IPS-11a (cell line): ENCODE data around the gene ZNF599.

Experiments used
- H3K4me3 ChIP-seq: one replicate; pipeline ENCODE4 v1.5.1; 2013; ENCODE audit warnings: low read depth, low read length, control low read depth

ZNF599 gene

DNA sequence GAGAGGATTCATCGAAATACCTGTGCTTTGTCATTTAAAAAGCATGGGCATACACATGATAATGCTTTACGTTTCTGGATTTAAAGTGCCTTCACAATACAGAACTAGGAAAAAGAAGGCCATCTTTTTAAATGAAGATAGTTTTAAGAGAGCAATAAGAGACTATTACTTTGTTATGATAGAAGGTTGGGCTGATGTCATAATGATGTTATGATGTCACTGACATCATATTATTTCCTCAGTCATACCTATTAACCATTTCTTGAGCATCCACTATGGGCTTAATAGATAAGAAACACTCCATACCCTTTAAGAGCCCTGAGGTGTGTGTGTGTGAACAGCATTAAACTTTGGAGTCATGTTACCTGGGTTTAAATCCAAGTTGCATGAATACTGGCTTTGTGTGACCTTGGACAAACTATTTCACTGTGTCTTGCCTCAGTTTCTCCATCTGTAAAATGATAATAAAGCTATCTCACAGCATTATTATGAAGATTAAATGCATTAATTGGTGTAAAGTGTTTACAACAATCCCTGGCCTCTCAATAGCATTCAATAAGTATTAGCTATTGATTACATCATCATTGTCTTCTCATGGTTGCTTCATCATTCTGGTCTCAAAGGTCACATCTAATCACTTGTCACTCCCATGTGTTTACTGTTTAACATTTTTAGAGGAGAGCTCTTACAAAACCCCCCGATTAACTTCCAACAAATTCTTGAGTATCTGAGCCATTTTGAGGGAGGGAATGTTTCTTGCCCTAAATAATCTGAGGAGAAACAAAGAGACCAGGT is 27.9 kb downstream of the ZNF599 start:
- H3K4me3 ChIP-seq = no peak overlapping the region

DNA sequence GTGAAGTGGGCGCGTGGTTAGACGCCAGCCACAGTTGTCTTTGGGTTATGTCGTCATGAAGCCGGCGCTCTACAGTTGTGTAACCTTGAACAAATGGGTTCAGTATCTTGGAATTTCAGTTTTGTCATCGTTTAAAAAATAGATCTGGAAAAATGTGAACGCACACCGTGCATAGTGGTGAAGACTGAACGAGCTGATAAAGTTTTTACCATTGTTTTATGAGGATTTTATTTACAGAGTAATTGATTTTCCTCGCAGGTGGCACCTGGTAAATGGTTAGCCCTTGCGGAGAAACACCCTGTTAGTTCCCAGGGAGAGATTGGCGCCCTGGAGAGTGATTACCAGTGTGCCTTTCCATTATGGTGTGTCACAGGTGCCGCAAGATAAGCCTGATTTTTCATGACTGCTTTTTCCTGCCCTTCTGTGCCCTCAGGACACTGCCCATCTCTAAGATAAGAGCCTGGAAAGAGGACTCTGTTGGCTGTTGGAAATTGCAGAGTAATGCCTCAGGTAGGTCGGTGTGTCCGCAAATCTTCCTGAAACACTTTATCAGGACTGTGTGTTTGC is 38.4 kb downstream of the ZNF599 start:
- H3K4me3 ChIP-seq = peak overlapping the region; percentile 84

DNA sequence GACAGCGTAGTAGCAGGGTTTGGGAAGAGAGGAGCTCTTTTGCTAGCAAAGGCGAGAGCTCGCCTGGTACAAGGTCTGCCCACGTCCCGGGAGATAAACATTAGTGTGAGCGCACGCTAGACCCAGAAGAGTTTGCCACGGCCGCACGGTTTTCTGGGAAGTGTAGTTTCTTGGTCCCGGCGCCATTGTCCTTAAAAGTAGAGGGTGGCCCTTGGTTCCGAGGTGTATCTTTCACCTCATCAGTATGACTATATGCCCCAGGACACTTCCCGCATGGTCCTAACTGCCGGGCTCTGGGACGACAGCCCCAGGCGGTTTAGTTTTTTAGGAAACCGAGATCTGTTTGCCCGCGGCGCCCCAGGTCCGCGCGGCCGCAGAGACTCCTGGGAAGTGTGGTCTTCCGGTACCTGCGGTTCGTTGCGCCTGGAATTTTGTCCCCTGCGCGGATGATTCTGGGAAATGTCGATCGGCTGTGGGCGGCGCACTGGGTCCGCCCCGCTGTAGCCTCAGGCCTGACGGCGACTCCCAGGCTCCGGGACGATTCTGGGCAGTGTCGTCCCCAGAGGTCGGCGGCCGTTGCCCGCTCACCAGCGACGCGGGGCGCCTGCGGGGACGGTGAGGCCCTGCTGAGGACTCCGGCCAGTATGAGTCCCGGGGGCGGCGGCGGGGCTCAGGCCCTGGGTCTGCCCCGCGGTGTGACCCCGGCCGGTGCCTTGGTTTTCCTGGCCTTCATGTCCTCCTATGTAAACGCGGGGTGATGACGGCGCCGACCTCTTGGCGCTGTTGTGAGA is 39.1 kb downstream of the ZNF599 start, which contains the start of gene ZNF181:
Gene ZNF181, plus strand, starts transcription at position 498 of the 791 bp plus-strand sequence. CDS start 795 bp downstream, outside the sequence.
- H3K4me3 ChIP-seq = peak within 1 kb of the TSS; percentile 84

DNA sequence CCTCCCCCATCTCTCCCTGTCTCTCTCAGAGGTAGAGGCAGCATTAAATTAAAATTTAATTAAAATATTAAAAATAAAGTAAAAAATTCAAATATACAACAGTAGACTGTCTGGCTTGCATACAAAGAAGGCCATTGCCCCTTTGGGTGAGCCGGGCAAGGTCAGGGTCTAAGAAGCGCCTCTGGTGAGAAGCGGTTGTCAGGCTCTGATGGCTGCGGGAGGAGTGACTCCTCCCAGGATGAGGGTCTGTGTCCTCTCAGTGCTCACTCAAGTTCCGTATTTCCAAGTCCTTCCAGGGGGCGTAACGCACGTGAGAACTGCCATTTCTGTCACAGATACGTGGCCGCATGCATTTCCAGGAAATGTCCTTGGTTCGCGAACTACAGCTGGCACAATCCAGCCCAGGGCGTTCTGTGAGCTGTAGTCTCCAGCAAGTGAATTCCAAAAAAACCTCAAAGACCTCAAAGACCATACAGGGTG is 39.7 kb downstream of the ZNF599 start:
- peak overlapping the region; percentile 84 for H3K4me3 ChIP-seq

DNA sequence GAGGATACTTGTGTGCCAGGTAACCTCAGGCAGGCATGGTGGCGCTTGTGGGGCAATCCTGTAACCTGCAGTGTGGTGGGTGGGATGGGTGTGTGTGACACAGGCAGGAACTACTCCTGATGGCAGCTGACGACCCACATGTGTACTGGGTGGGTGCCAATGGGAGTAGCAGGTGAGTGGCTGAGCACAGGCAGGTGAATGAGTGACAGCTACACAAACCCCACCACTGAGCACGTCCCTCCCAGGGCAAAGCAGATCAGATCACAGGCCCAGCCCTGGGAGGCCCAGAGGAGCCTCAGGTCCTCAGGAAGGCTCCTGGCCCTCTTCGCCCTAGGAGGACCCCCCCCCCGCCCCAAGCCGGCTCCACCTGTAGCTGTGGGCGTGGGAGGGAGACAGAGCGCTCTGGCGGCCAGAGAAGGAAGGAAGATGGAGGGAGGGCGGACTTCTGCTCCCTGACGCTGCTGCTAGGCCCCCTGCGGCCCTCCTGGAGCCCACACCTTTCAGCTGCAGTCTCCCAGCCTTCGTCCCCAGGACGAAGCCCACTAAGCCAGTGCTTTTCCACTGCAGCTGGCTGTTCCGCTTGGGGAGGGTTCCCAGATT is 40.3 kb downstream of the ZNF599 start:
- no peak overlapping the region for H3K4me3 ChIP-seq

DNA sequence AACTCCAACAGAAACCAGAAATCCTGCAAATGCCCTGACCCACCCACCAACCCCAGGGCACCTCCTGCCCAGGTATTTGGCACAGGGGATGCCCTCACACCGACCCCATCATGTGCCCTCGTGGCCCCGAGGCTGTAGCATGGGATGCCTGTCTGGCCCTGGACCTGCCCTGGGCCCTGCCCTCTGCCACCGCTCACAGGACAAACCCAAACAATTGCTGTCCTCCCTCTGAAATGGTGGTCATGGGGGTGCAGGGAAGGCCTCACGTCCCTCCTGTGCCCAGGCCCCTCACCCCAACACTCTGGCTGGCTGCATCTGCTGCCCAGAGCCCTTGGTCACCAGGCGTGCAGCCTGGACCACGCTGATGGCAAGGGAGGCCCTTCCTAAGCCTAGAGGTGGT is 41.1 kb downstream of the ZNF599 start:
- H3K4me3 ChIP-seq = no peak overlapping the region

DNA sequence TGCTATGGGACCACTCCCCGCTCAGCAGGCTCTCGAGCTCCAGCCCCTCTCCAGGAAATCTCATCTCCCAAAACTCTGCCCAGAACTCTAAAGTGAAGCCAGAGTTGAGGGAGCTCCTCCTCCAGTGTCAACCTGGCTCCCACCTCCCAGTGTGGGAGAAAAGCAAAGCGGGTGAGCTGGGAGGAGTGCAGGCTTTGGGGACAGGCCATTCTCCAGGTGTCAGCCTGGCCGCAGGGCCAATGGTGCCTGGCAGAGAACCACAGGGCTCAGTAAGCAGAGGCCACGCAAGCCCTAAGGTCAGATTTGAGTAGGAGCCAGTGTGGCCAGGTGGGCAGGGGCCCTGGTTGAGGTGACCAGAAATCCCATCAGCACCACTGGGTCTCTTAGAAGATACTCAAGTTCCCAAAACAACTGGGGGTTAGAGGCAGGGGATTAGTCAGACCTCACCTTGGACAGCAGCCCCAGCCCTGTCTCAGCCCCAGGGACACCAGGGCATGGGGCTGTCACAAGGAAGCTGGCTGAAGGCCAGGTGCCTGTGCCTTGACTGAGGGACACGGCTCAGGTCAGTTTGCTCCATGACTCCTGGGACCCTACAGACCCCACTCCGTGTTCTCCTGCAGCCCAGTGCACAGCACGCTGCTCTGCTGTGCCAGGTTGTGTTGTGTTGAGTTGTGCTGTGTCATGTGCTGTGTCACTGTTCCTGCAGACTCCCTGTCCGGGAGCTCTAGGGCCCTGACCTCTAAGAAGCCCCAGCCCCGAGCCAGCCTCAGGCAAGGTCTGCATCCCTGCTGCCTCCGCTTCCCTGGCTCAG is 41.8 kb downstream of the ZNF599 start:
- H3K4me3 ChIP-seq = no peak overlapping the region

DNA sequence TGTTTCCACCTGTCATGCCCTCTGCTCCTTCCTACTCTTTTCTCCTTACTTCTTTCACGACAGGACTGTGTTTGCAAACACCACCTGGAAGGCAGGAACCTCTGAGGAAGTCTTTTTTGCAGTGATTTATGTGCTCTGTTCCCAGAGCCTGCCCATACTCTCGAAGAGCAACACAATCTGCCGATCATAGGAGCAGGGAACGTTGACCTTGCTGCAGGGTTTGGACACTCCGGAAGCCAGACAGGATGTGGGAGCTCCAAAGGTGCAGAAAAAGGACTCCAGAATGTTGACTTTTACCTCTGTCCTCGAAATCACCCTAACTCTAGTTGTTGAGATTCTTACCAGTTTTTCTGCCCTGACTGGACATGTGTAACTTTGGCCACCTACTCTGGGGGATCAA is 47.6 kb downstream of the ZNF599 start:
- no peak overlapping the region for H3K4me3 ChIP-seq

DNA sequence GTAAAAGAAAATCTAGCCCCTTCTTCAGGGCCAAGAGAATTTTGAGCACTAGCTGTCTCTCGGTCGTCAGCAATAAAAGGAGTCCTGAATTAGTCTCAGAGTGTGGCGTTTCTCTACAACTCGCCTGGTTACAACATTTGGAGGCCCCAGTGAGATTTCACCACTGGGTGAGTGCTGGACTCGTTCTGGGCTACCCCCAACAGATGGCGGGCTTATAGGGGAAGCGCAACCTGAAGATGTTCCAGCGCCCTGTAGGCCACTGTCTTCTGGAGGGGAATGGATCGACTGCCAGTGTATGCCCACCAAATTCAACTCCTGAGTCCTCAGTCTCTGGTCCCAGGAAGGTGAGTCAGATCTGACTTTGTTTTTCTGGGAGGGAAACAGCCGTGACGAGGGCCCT is 50.7 kb downstream of the ZNF599 start:
- no peak overlapping the region for H3K4me3 ChIP-seq

DNA sequence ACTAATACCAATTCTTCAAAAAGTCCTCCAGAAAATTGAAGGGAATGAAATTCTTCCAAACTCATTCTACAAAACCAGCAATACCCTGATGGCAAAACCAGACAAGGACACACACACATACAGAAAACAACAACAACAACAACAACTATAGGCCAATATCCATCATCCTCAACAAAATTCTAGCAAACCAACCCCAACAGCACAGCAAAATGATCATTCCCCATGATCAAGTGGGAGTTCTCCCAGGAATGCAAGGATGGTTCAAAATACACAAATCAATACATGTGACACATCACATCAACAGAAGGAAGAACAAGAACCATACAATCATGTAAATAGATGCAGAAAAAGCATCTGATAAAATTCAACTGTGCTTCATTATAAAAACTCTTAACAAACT is 57.7 kb downstream of the ZNF599 start:
- H3K4me3 ChIP-seq = no peak overlapping the region

DNA sequence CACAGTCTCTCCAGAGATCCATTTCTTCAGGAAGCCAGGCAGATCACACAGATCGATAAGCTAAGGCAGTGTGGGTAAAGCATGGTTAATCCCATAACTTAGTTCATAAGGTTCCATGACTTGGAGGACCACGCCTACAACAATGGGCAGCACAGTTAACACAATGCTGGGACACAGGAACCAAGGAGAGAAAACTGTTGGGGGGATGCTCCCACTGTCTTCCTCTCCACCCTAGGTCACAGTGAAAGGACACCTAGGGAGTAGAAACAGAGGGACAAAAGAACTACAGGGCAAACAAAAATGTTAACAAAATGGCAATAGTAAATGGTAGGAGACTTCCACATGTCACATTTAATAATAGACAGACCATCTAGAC is 59.8 kb downstream of the ZNF599 start:
- H3K4me3 ChIP-seq = no peak overlapping the region

DNA sequence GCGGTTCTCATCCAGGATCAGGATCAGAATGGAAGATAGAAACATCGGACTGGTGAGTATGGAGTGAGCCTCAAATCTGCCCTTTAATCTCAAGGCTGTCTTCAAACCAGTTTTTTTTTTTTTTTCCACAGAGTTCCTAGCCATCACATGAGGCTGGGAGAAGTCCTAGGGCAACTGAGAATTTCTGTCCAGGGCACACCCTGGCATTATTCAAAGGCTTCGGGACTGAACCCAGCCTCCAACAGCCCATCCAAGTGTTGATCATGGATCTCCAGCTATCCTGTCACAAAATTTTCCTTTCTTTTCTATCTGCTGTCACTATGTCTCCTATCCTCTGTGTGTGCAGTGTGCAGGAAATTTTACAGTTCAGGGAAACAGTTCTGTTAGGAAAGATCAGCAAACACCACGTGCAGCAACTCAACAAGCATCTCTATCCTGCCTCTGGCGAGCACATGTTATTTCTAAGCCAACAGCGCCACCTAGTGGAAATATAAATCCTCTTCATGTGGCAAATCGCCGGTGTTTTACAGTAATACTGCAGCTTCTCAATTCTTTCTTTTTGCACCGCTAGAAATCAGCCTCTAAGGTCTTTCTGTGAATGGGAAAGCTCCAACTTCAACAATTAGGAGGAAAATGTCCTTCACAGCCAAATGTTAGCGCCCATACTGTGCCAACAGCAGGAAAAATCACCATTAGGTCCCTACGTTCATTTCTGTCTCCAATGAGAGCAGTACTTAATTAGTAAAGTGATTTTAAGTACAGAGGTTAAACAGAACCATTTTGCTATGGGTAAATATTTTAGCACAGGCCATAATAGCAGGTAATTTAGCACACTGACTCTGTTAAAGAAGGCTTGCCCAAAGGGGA is 60.4 kb downstream of the ZNF599 start:
- H3K4me3 ChIP-seq = no peak overlapping the region

DNA sequence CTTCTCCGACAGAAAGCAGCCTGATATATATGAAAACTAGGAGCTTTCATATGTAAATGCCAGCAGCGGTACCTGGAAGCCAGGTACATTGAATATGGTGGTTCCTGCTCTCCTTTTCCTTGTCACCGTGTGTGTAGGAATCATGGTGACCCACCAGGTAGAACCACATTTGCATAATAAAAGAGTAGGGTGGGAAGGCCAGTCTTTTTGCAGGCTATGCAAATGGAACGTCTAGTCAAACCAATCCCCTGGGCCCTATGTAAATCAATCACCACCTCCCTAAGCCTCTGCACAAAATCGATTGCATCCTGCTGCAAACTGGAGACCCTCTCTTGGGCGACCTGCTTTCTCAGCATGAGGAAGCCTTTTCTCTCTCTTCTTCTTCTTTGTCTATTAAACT is 61.1 kb downstream of the ZNF599 start:
- H3K4me3 ChIP-seq = no peak overlapping the region
